Muscle layer of duodenum (tissue), 2 donors: ENCODE data around the gene HDAC5.
A peak's percentile ranks its signal among the peaks of the same experiment; 100 is the strongest.

Experiments used
- H3K27ac ChIP-seq: one replicate; pipeline ENCODE4 v1.7.0; 2013; ENCODE audit warnings: mild to moderate bottlenecking, low read length
- H3K27me3 ChIP-seq: one replicate; pipeline ENCODE4 v1.7.0; 2013; ENCODE audit warnings: low read depth, mild to moderate bottlenecking, control low read depth, low read length
- H3K36me3 ChIP-seq, 2 donors: one replicate each; pipeline ENCODE4 v1.7.0; 2013; ENCODE audit warnings: low read length in 2 of 2, control low read depth in 1 of 2, mild to moderate bottlenecking in 1 of 2; ENCODE audit not compliant: insufficient read depth in 2 of 2, control insufficient read depth in 1 of 2
- H3K4me1 ChIP-seq, 2 donors: one replicate each; pipeline ENCODE4 v1.7.0; 2013; ENCODE audit warnings: low read length in 2 of 2, mild to moderate bottlenecking in 2 of 2, control low read depth in 1 of 2, moderate library complexity in 1 of 2; ENCODE audit not compliant: insufficient read depth in 2 of 2, control insufficient read depth in 1 of 2
- H3K4me3 ChIP-seq, 2 donors: one replicate each; pipeline ENCODE4 v1.7.0; 2013; ENCODE audit warnings: low read length in 2 of 2, low read depth in 1 of 2, mild to moderate bottlenecking in 1 of 2
- H3K9me3 ChIP-seq, 2 donors: one replicate each; pipeline ENCODE4 v1.7.0; 2013; ENCODE audit warnings: low read length in 2 of 2, control low read depth in 1 of 2, mild to moderate bottlenecking in 1 of 2; ENCODE audit not compliant: control insufficient read depth in 1 of 2
- donor health status: healthy.

Gene HDAC5

DNA sequence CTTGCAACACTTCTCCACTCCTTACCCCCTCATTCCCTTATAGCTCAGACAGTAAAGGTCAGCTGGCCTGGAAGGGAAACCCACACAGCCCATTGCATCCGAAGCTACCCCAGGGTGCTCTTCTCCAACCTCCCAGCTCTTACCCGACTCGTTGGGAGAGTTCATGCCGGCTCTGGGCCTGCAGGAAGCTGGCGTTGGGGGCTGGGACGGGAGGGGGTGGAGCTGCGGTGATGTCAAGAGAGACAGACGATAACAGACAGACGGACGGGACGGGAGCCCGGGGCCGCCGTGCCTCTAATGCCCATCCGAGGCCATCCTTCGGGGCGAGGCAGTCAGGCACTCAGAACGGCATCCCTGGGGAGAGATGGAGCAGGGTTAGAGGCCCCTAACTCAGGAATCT, 6.1 kb downstream of the HDAC5 start:
- Histone ChIP-seq H3K9me3 (no peaks in the 10 kb centered on the region), H3K27me3 (no peaks in the 10 kb centered on the region), H3K4me1 (peaks cover 0 to 50% of the 10 kb centered on the region in 2 donors), H3K36me3 (peaks cover 5 to 7% of the 10 kb centered on the region in 2 donors), H3K27ac (no peak overlapping the region), H3K4me3 (no peak overlapping the region)

DNA sequence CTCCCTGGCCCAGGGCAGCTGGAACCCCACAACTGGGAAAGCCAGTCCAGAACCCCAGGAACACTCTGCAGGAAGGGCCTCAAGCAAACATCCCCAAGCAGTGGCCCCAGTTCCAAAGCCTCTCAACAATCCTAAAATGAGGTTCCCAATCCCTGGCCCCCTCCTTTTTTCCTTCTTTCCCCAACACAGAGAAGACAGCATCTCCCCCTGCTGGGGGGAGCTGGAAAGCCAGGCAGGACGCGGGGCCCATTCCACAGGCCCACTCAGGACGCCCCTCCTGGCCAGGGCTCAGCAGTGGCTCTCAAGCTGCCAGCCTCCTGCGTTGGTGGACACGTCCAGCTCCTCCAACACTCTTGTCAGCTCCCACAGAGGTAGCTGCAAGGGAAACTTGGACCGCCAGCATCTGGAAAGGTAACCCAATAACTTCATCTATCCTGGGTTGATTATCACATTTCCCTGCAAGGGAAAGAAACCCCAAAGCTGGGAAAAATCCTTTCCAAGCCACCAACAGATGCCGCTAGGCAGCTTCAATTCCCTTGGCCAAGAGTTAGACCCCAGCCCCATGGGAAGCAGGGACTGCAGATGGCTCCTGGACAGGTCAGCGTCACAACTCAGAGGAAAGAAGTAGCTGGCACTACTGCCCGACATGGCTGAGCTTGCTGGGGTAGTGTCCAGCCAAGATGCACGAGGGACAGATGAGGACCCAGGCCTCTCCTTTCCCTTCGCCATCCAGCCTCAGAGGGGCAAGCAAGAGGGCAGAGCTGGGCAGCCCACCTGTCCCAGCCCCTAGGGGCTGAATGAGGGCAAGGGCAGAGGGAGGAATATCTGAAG, 7.6 kb downstream of the HDAC5 start:
- Histone ChIP-seq H3K9me3 (no peaks in the 10 kb centered on the region), H3K4me3 (no peak overlapping the region), H3K36me3 (peaks cover 5 to 7% of the 10 kb centered on the region in 2 donors), H3K27ac (no peak overlapping the region), H3K4me1 (peaks cover 0 to 50% of the 10 kb centered on the region in 2 donors), H3K27me3 (no peaks in the 10 kb centered on the region)

DNA sequence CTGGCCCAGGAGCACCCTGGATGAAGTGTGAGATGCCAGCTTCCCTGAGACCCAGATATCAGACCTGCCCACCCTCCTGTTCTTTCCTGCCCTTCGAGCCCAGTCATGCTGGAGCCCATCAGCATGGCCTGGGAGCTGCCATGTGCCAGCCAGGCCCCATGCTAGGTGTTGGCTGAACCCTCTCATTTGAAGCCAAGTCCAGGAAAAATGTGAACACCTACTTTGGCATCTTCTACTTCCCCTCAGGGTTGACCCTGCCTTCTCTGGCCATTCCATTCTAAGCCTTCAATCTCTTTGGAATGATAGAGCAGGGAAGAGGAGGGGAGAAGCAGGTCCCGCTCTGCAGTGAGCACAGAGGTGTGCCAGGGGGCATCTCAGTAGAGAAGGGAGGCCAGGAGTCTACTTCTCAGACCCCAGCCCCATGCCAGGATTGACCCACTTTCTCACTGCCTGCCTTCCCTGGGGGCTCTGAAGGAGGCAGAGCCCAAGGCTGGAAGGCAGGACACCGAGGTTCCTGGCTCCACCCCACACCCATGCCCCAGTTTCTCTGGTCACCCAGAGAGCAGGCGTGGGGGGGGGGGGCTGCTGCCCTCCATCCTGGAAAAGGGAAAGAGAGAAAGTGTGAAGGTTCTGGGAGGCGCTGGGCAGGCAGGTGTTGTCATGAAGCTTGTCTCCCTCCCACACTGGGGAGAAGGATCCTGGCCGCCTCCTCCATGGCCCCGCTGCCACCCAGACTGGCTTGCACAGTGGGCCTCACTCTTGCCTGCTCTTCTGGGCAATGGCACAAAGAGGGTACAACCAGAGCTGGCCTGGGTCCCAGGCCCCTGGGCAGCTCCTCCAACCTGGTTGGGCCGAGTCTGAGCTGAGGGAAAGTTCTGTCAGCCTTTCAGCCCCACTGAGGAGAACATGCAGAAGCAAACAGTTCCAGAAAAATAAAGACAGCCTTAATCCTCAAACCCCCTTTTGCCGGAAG, 9.3 kb downstream of the HDAC5 start:
- no peak overlapping the region for H3K27ac ChIP-seq
- no peaks in the 10 kb centered on the region for H3K9me3 ChIP-seq
- H3K4me1 ChIP-seq, result peaks cover 9 to 65% of the 10 kb centered on the region in 2 donors
- H3K27me3 ChIP-seq, result no peaks in the 10 kb centered on the region
- peaks cover 5 to 7% of the 10 kb centered on the region in 2 donors for H3K36me3 ChIP-seq
- H3K4me3 ChIP-seq, result no peak overlapping the region

DNA sequence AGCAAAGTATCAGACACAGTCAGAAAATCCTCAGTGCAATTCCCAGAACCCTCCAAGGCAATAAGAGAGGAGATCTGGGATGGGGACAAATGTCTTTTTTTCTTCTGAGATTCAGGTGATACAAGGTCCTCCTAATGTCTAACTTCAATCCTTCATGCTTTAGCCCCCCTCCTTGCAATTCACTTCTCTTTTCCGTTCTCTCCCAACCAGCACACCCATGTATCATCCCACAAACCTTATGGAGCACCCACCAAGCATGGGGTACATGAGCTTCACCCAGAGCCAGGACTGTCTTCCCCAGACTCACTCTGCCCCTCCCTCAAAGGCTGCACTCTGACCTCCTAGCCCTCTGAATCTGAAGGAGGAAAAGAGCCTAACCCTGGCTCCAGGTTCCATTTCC, 10.1 kb downstream of the HDAC5 start:
- H3K27ac ChIP-seq, result no peak overlapping the region
- H3K9me3 ChIP-seq, result no peaks in the 10 kb centered on the region
- peaks cover 14 to 65% of the 10 kb centered on the region in 2 donors for H3K4me1 ChIP-seq
- H3K4me3 ChIP-seq, result no peak overlapping the region
- H3K27me3 ChIP-seq, result no peaks in the 10 kb centered on the region
- H3K36me3 ChIP-seq, result peaks cover 5 to 7% of the 10 kb centered on the region in 2 donors

GRCh38 chr17:44112284-44113280, 10.9 kb downstream of the HDAC5 start:
- H3K9me3 ChIP-seq, result no peaks in the 10 kb centered on the region
- H3K36me3 ChIP-seq, result peaks cover 5 to 7% of the 10 kb centered on the region in 2 donors
- no peaks in the 10 kb centered on the region for H3K27me3 ChIP-seq
- no peak overlapping the region for H3K4me3 ChIP-seq
- H3K27ac ChIP-seq, result no peak overlapping the region
- H3K4me1 ChIP-seq, result peaks cover 22 to 71% of the 10 kb centered on the region in 2 donors

DNA sequence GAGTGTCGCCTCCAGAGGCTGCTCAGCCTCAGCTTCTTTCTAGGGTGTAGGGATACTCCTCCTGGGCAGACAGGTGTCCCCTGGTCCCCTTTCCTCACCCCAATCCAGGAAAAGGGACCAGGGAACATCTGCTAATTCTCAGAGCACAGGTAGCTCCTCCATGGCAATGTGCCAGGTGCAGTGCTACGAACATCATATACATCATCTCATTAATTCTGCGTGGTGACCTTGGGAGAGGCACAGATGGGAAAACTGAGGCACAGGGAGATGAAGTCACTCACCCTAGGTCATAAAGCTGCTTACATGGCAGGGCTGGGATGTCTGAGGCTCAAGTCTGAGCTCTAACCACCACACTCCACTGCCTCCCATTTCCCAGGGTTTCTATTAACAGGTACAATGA, 11.7 kb downstream of the HDAC5 start:
- no peaks in the 10 kb centered on the region for H3K27me3 ChIP-seq
- H3K27ac ChIP-seq, result no peak overlapping the region
- H3K9me3 ChIP-seq, result no peaks in the 10 kb centered on the region
- peak overlapping the region in 1 of 2 donors; percentile 67 for H3K4me3 ChIP-seq
- H3K36me3 ChIP-seq, result peaks cover 5 to 7% of the 10 kb centered on the region in 2 donors
- H3K4me1 ChIP-seq, result peaks cover 22 to 80% of the 10 kb centered on the region in 2 donors

GRCh38 chr17:44110823-44111633, 12.4 kb downstream of the HDAC5 start:
- Histone ChIP-seq H3K36me3 (peaks cover 5 to 7% of the 10 kb centered on the region in 2 donors), H3K27me3 (no peaks in the 10 kb centered on the region), H3K27ac (peak overlapping the region; percentile 69), H3K9me3 (no peaks in the 10 kb centered on the region), H3K4me3 (peak overlapping the region; percentile 53 to 67), H3K4me1 (peaks cover 22 to 79% of the 10 kb centered on the region in 2 donors)

DNA sequence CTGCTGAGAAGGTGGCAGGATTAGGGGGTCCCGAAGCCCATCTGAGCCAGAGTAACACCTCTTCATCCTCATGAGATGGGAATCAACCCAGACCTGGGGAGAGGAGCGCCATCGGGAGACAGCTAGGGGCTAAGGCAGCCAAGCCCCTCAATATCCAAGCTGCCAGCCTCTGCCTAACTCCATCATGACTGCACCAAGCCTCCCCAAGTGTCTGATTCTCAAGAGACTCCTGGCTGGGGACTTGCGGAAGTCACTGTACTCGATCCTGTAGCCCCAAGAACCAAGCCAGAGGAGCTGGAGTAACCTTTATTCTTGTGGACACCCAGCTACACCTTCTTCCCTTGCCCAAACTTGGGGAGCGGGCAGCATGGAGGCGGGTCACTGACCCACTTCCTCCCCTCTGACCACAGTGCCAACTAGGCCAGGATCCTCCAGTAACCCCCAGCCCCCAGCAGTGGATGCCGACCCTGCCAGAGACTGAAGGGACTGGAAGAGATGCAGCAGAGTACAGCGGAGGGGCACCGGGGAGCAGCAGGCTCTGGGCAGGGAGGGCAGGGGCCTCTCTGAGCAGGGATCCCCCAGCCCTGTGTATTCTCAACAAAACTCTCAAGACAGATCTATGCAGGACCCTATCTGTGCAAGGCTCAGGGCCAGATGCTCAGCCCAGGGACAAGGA, 13.3 kb downstream of the HDAC5 start:
- H3K9me3 ChIP-seq, result no peaks in the 10 kb centered on the region

DNA sequence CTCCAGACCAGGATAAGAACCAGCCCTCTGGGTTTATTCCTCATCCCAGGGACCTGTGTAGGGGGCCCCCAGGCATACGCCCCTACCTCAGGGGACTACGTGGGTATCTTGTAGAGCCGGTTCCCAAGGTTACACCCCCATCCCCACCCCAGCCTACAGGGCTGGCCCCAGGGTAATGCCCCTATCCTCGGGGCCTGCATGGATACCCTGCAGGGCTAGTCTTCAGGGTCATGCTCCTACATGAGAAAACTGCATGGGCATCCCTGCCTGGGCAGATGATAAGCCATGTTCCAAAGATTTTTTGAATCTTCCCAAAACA, 14.2 kb downstream of the HDAC5 start:
- Histone ChIP-seq H3K4me3 (peak overlapping the region; percentile 23 to 30), H3K9me3 (no peaks in the 10 kb centered on the region), H3K4me1 (peaks cover 22 to 80% of the 10 kb centered on the region in 2 donors), H3K27ac (peak overlapping the region; percentile 58), H3K27me3 (no peaks in the 10 kb centered on the region), H3K36me3 (no peaks in the 10 kb centered on the region)

More for the DNA sequence above, 13.3 kb downstream of the HDAC5 start:
- no peaks in the 10 kb centered on the region for H3K27me3 ChIP-seq
- peak overlapping the region; percentile 53 to 67 for H3K4me3 ChIP-seq
- H3K4me1 ChIP-seq, result peaks cover 22 to 78% of the 10 kb centered on the region in 2 donors
- H3K36me3 ChIP-seq, result peaks cover 5 to 7% of the 10 kb centered on the region in 2 donors
- H3K27ac ChIP-seq, result peak overlapping the region; percentile 69
